Measurements from ENCODE around the gene SORCS2.

DNA sequence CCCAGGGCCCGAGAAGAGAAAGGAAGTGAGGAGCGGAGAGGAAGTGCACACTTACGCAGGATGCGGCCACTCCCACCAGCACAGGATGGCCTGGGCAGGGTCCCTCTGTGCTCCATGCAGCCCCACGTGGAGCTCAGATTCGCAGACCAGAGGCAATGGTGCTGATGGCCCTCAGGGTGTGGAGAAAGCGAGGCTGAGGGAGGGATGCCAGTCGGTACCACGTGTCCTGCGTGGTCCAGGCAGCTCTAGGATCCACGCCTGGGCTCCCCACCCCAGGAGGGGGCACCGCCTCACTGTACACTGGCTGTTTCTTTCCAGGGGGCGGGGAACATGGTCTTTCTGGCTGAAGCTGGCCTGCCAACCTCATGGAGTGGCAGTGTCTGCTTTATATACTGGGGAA is 505.5 kb downstream of the SORCS2 start:
- TF ChIP-seq RNF2 (IDR thresholded peaks at IDR 0.05; ENCODE audit: borderline replicate concordance, low read depth, low read length, missing control alignments, poor library complexity, severe bottlenecking) (no peak), TAF1 (IDR thresholded peaks at IDR 0.05; ENCODE audit: low read depth, low read length) (no peak), MAFK (IDR thresholded peaks at IDR 0.05; ENCODE audit: low read depth, low read length) (no peak)
